NCI-H1105 (cell line): ENCODE results near the gene ANO2.
"Not testable (repeated sequence)": the region's sequence is repeated elsewhere in the genome, so short reads cannot be mapped to it uniquely, and the experiment has no call there.

ENCODE experiments used
- DNase-seq: peaks from one replicate; lab custom pipeline; 2025; lab: John Stamatoyannopoulos, UW

ANO2 gene

DNA sequence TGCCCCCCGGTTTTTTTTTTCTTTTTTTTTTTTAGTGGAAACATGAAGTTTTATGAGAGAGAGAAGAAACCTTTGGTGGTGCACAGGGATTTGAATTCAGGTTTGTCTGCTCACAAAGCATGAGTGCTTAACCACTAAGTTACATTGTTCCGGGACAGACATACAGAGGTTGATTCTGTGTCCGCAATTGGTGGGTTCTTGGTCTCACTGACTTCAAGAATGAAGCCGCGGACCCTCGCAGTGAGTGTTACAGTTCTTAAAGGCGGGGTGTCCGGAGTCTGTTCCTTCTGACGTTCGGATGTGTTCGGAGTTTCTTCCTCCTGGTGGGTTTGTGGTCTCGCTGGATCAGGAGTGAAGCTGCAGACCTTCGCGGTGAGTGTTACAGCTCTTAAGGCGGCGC lies 57.2 kb downstream of the ANO2 start:
- DNase-seq, result not testable (repeated sequence)

DNA sequence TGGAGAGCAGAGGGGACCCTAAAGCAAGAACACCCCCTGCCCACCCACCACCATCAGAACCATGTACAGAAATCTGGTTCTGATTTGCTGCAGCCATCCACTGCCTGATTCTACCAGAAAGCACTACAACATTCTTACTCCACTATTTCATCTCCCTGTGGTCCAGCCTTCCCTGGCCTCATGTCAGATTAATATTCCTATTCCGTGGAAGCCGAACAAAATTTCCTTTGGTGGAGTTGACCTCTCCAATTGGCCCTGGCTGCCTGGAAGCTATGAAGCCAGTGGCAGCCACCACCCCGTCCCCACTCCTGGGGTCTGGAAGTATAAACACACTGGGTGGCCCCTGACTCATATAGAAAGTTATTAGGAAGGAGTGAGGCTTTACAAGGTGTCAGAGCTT lies 60.2 kb downstream of the ANO2 start:
- DNase-seq, result no peak

DNA sequence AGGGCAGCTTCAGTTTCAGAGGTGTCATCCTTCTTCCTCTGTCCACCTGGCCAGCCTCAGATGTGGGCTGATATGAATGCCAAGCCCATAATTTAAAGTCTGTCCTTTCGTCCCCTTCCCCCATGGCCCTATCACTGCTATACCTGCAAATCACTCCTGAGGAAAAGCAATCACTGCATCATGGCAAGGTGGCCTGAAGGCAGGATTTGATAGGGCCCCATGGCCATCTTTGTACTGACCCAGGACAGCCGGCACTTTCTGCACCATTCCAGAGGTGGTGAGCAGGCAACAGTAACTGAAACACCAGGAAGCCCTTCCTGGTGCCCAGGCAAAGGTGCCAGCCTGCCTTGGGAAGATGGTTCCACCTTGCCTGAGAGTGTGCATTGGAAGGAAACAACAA lies 60.8 kb downstream of the ANO2 start:
- DNase-seq, result no peak

DNA sequence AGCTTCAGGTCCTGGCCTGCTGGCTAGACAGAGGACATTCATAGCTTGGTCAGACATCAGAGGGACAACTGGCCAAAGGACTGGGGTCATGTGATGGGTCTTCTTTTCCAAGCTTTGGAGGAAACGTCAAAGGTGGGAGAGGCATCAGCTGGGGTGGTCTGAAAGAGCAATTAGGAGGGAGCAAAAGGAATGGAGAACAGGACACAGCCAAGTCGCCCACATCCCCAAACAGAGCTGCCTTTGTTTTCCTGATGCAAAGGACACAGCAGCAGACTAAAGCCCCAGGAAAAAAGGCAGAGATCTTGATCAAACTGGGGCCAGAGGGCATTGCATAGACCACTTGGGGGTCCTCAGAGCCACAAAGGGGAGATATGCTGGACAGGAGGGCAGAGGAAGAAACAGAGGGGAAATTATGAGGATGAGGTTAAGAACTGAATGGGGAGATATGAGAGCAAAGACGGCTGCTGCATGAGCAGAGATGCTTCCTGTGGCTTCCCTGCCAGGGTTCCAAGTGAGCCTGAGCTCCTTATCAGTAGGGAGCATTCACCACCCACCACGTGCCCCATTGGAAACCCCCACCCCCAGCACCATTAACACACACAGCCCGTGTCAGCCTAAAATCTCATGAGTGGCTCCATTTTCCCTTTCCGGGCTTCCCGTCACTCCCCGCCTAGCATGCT lies 62.4 kb downstream of the ANO2 start:
- DNase-seq, result no peak

DNA sequence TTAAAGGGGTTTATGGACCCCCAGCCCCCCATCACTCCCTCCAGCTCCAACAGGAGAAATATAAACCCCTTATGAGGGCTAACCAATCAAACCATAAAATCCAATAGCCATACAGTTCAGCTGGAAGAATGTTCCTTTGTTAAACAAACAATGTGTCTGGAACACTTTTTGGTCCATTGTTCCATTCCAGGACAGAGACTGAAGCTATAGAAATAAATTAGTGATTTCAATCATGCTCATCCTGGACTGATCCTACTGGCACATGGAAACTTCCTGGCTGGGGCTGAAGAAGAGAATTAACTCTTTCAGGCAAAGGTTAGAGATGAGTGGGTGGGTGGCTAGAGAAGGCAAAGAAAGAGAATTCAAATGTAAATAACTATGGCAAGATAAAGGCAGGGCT lies 63.4 kb downstream of the ANO2 start:
- no peak for DNase-seq

DNA sequence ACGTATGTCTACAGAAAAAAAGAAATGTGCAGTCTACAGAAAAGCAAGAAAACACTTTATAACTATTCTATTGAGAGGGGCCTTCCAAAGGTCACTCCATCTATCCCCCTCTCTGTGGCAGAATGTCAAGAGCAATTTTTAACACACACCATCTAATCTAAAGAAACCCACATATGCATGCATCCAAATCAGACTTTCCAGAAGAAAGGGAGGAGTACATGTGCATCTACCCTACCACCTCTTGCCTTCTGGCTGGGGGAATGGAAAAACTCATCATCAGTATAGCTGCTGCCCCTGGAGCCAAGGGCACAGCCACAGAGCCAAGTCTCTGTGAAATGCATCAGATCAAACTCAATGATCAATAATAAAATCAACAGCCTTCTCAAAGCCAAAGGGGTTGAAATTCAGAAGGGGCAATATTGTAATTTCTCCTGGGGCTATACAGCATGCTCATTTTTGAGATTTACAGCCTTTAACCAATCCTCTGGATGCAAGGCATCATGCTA lies 63.9 kb downstream of the ANO2 start:
- no peak for DNase-seq

DNA sequence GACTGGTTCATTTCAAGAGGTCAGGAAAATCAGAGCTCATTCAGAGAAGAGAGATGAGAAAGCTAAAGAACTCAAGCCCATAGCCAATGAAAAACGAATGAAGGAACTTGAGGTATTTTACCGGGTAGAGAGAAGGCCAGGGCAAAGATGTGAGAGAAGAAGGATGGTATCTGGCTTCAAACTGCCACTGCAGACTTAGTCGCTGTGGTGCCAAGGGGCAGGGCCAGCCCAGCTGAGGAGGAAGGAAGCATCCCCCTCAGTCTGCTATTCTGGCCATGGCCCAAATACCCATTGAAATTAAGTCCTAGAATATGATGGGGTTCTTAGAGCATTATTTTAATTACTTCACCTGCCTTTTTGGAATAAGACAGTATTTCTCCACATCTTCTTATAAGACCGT lies 69.2 kb downstream of the ANO2 start:
- no peak for DNase-seq

DNA sequence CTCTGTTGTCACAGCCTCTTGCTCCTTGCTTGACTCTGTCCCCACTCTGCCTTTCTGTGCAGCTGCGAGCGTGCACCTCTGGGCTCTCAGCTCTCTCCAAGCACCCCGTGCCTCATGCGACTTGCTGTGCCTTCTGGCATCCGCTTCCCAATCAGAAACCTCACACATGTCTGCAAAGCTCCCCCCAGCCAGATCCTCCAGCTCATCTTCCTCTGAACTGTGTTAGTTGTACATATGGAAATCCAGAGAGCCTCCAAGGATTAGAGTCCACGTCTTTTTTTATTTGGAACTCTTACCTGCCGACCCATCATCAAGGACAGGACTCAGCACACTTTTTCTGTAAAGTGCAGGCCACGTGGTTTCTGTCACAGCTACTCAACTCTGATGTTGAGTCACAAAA lies 70.5 kb downstream of the ANO2 start:
- no peak for DNase-seq

DNA sequence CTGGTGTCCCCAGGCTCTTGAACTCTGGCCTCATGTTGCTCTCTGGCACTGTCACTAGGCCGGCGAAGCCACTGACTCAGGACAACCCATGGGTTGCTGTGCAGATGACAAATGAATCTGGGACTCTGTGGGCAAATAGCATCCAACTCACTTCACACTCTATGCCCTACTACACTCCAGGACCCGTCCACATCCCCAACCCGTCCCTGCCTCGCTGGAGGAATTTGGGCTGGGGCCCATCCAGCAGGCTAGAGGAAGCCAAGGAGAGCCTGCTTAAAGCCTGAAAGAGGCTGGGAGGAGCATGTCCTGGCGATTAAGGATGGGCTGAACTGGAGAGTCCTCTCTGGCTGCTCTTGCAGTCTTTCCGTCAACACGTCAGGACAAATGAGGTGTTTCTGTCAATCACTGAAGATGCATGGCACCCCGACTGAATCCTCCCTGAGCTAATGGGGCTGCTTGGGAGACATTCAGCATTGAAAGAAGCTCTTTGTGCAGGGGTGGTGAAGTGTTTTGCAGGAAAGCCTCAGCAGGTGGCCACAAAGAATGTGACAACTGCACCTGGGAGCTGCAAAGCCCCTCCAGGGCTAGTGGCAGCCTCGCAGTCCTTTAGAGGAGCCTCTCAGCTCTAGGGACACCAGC lies 71.7 kb downstream of the ANO2 start:
- no peak for DNase-seq

DNA sequence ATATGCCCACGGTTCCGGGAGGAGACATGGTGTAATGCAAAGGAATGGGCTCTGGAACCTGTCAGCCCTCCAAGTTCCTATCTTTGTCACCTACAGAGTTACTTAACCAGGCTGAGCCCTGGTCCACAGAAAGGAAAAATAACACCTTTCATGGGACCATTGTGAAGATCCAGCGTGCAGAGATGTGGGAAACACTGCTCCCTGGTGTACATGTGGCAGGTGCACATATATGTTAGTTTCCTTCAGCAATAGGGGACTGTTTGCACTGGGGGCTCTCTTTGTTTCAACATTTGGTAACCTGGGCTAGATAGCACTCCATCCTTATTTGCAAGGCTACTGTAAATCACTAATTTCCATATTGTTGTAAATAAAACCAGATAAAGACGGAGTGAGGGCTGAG lies 72.3 kb downstream of the ANO2 start:
- no peak for DNase-seq

DNA sequence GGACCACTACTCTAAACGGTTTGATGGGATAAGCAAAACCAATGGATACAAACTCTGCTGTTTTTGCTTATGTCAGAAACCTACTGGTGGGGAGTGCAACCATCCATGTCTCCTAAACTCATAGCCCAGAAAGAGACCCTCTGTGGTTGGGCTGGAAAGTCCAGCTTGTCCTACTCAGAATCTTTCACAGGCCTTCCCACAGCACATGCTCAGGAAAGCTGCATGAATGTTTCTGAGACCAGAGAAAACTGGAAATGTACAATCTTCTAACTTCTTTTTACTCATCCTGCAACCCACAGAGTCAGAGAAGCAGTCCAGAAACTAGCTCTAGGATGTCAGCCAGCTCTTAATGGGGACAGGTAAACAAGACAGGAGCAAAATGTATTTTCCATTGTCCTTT lies 73.3 kb downstream of the ANO2 start:
- no peak for DNase-seq

DNA sequence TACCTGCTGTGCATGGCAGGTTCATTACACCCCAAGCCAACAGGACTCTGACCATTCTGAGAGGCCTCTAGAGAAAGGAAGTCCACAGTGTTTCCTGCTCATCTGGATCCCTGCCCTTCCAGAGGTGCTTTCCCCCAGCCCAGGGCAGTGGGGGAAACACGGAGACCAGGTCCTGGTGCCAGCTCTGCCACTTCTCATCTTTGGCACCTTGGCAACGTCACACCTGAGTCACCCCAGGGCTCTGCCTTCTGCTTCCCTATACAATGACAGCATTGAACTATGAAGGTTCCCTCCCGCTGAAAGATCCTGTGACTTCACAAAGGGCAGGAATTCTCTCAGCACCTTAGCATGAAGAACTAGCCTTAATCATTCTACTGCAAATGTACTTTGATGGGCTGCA lies 74.9 kb downstream of the ANO2 start:
- DNase-seq, result no peak

DNA sequence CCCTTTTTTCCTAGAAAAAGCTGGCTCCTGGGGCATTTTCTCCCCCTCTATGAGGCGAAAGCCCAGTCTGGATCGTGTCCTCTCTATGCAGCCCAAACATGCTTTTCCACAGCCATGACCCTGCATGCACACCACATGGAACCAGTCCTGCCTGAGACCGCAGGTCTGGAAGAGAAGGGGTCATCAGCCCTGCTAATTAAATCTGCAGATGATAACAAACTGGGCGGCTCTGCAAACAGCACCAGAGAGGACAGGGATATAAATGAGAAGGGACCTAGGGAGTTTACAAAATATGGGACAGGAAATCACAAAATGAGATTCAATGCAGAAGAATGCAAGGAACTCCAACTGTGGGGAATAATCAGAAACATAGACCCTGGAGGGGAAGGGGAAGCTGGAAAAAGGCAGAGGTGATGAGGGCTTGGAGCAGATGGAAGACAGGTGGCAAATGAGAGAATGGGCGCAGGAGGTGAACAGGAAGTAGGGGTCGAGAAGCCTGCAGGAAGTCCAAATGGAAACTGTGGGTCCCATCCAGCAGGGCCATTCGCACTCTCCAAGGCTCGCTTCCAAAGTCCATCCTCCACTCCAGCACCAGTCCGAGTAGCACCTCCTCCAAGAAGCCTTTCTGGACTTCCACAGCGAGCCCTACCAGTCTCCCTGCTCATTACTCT lies 76.3 kb downstream of the ANO2 start:
- DNase-seq, result no peak

DNA sequence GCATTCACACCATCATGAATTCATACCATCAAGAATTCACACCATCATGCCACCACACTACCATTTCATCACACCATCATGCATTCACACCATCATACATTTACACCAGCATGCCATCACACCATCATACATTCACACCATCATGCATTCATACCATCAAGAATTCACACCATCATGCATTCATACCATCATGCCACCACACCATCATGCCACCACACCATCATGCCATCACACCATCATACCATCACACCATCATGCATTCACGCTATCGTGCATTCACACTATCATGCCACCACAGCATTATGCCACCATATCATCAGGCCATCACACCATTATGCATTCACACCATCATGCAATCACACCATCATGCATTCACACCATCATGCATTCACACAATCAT lies 79.7 kb downstream of the ANO2 start:
- DNase-seq, result no peak

DNA sequence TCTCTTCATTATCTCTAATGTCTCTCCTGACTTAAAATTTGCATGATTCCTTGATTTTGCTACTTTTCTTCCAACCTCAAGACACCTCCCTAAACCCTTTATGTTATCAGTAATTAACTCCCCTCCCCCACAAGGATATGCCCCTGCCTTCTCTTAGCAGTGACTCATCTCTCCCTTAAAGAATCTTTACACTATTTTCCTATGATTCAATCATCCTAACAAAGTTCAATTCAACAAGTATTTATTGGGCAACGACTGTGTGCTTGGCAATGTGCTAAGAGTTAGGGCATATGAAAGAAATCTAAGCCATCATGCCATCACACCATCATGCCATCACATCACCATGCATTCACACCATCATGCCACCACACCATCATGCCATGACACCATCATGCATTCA lies 80.1 kb downstream of the ANO2 start:
- DNase-seq, result no peak

DNA sequence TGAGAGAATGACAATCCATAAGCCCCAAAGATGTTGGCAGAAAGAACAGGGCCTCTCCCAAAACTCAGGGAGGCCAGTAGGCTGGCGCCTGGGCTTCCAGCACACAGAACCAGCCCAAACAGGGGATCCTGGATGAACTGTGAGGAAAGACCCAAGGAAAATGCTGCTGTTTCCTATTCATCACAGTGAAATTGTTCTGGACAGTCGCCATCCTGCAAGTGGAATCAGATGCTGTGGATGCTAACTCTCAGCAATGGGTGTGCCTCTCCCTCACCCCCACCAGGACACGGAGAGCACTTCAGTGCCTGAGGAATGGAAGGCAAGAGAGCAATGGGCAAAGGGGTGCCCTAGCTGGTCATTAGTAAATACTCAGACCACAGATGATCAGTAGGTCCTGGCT lies 80.8 kb downstream of the ANO2 start:
- no peak for DNase-seq

DNA sequence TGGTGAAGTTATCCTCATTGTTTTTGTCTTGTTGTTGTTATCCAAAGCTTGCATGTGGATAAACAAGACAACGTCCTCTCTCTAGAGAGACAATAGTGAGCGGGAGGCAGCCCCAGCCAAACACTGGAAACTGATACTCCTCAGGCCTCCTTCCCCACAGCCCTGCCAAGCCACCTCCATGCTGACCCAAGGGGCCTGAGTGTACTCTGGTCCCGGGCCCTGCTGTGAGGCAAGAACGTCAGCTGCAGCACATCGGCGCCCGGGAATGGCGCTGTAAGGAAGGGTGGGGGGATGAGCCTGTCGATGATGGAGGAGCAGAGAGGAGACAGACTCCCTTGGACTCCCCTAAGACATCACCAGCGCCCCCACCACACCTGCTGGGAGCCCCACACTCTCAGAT lies 83.6 kb downstream of the ANO2 start:
- no peak for DNase-seq

DNA sequence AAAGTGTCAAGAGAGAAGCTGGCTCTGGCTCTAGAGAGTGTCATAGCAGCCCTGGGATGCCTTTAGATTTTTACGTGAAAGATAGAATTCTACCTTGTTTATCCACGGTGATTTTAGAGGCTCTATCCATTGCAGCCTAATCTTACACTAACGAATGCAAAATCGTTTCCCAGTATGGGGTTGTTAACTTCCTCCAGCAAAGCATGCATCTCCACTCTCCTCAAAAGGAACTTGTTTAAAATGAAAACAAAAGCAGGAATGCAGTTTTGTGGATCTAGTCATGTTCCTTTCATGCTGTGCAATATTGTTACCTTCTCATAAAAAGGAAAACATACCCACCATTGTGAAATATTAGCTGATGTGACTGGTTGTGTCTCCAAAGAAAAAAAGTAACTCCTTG lies 88.4 kb downstream of the ANO2 start:
- DNase-seq, result no peak

DNA sequence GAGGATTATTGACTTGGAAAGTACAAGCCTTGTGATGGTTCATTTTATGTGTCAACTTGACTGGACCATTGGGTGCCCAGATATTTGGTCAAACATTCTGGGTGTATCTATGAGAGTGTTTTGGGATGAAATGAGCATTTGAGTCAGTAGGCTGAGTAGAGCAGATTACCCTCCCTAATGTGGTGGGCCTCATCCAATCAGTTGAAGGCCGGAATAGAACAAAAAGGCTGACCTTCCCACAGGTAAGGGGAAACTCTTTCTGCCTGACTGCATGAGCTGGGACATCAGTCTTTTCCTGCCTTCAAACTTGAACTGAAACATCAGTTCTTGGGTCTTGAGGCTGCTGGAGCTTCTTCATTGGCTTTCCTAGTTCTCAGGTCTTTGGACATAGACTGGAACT lies 98.1 kb downstream of the ANO2 start:
- no peak for DNase-seq

DNA sequence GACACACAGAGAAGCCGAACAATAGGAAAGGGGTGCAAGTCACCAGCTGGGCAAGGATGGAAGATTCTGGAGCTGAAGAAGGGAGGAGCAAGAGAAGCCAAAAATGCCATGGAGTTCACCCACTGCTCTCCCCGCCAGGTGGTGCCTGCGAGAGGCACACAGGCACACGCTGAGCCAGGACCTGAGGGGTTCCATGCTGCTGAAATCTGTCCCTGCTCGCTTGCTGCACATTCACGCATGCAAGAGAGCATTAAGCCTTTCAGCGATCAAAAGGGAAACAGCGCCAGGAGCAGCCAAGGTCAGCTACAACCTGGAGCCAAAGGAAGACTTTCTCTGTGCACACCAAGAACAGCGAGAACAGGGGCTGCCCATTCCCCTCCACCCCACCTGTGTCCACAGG lies 104.1 kb downstream of the ANO2 start:
- DNase-seq, result no peak

DNA sequence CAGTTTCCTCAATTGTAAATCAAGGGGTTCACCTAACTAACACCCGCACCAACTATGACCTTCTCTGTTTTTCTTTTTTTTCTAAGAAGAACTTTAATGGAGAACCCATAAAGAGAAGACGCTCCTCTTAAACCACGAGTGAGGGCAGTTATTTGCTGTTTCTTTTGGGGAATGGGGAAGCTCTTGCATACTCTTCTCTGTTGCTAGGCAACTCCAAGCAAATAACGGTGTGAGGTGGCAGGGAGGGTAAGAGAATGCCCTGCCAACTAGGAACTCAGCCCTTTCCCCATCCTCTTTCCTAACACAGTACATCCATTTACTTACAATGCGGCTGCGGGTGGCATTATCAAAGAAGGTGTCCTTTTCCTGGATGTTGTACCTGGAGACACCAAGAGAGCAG lies 114.9 kb downstream of the ANO2 start:
- DNase-seq, result no peak

DNA sequence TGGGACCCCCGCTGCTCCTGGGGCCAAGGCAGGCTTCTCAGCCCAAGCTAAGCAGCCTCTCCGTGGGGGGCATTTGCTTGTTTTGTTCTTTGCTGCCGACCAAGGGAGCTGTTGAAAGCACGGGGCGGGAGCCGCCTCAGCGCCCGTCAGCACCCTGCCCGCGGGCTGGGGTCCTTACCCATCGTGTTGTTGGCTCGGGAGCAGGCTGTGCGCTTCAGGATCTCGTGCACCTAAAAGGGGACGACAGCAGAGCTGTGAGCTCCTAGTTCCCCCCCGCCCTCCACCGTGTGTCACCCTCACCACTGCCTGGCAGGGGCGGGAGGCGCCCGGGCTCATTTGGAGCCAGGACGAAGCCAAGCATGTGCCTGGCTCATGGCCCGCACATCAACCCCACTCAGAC lies 117.5 kb downstream of the ANO2 start:
- DNase-seq, result no peak

DNA sequence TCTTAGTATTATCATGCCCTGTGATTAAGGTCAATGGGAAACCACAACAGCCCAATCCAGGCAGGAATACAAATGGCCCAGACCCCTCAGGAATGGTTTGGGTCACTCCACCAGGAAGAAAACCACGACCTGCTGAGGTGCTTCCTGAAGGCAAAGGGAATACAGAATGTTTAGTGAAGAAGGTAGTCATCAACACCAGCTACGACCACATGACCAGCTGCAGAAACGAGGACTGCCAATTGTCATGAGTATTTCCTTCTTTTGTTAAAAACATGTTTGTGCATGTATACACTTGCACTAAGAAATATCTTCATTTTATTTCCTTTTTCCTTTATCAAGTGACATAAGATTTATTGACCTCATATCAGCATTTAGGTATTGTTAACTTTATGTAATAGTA lies 119.3 kb downstream of the ANO2 start:
- DNase-seq, result not testable (repeated sequence)

DNA sequence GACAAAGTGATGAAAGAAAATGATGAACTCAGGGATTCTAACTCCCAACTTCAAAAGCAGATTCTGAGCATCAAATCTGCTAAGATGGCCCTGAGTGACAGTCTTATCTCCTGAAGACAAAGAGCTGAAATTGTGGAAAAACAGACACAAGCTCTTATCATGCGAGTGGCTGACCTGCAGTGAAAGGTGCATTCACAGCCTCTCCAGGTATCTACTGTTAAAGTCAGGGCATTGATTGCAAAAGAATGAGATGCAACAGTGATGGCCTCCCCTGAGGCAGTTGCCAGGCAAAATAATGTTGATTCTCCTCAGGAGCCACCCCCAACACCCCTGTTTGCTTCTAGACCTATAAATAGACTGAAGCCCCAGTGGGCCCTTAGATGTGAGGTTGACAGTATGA lies 126.2 kb downstream of the ANO2 start:
- DNase-seq, result not testable (repeated sequence)
